D721Med (cell line): ENCODE data around the gene NCKAP5.

Experiments used
- DNase-seq: peaks from one replicate; pipeline ENCODE4 v3.0.0; 2011; ENCODE audit warnings: low spot score; ENCODE audit not compliant: insufficient read length
- FAIRE-seq: peaks from 2 replicates; lab custom pipeline; 2011; peaks lifted over from hg19 to GRCh38; lab: Jason Lieb, UNC
- CTCF ChIP-seq: IDR thresholded peaks from 2 replicates; pipeline ENCODE4 v1.5.1; 2012; ENCODE audit warnings: mild to moderate bottlenecking, control low read depth; ENCODE audit not compliant: insufficient read depth; ENCODE audit errors: missing control alignments

Gene NCKAP5

GRCh38 chr2:133341575-133341974, 226.7 kb downstream of the NCKAP5 start:
- no peak for FAIRE-seq
- DNase-seq = no peak
- no peak for TF ChIP-seq CTCF

- no peak for DNase-seq
- no peak for TF ChIP-seq CTCF
- FAIRE-seq = no peak
Measured at GRCh38 chr2:133338224-133338623, 230.0 kb downstream of the NCKAP5 start.

DNA sequence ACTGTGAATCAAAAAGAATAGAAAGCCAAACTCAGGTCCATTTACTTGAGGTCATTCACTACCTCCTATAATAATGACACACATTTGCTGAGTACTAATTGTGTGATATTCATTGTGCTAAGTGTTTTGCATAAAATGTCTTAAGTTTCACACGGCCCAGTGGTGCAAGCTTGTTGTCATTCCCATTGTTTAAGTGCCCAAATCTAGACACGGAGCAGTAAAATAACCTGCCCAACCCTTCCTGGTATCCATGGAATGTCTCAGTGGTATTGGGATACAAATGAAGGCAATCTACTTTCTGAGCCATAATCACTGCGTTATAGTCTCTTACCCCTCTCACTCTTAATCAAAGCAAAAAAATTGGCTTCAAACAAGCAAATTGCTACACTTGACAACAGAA, 233.3 kb downstream of the NCKAP5 start:
- TF ChIP-seq CTCF = no peak
- DNase-seq (no peak), FAIRE-seq (no peak)

GRCh38 chr2:133333181-133333580, 235.1 kb downstream of the NCKAP5 start:
- FAIRE-seq = no peak
- no peak for TF ChIP-seq CTCF
- no peak for DNase-seq

DNA sequence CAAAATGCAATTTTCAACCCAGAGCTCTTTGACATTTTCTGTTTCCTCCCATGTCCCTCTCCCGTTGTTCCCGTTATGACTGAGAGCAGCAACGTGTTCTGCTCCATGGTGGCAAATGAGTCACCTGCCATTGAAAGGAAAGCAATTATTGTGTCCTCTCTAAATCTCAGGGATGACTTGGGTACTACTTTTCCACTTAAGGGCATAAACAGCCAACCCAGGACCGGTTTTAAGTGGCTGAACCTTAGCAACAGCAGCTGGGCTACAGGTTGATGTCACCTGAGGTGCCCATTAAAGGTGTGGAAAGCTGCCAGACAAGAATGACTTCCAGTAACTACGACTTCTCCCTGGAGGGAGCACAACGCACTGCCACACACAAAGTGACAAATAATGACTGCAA, 236.8 kb downstream of the NCKAP5 start:
- TF ChIP-seq CTCF = no peak
- FAIRE-seq (no peak), DNase-seq (no peak)

GRCh38 chr2:133326652-133327397, 241.4 kb downstream of the NCKAP5 start:
- FAIRE-seq (no peak), DNase-seq (no peak)
- TF ChIP-seq CTCF = no peak

- DNase-seq (no peak), FAIRE-seq (no peak)
- no peak for TF ChIP-seq CTCF
Measured at GRCh38 chr2:133324150-133324561, 244.1 kb downstream of the NCKAP5 start.
